ENCODE data around the gene HOATZ. TPM values are rescaled to one million over a fixed set of nuclear protein-coding genes. Genes with fewer than 3 reads are reported as not detected.

The HOATZ gene
- total and polyA plus RNA-seq, 2 donors (not counting 3 experiments of a cell fraction or from before 2014, with no cell fraction given), result not detected

DNA sequence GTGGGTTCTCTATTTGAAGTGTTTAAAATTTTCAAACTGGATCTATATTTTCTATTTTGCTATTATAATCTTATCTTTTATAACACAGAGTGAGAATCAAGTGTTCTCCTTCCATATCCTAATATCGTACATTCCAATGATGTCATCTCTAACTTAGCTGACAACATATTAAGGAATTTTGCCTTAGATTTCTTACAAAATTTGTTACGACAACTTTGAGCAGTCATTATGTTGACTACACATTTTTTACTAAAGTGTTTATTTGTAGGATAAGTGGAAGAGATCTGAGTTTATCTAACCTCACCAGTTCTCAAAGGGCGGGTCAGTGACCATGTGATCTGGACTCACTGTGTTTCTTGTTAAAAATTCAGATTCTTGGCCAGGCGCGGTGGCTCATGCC lies 15.1 kb upstream of the HOATZ start:
- Histone ChIP-seq H3K27ac (ENCODE audit: insufficient read depth, low read depth, low read length) (no peak overlapping the region), H3K79me2 (ENCODE audit: control insufficient read depth, insufficient read depth, low read length) (no peaks in the 10 kb centered on the region), H3K4me2 (ENCODE audit: insufficient read depth, low read length) (no peak overlapping the region), H2AFZ (ENCODE audit: low read depth, low read length) (no peak overlapping the region), H3K36me3 (ENCODE audit: control insufficient read depth in 2 of 2, extremely low read depth in 1 of 2, insufficient read depth in 2 of 2, low read length in 2 of 2) (no peaks in the 10 kb centered on the region), H3K9ac (replicated peaks; ENCODE audit: extremely low read depth, insufficient read depth, low read length) (no peak overlapping the region), H3K4me3 (replicated peaks in 1 of 3; ENCODE audit: insufficient read depth in 1 of 3, low read depth in 1 of 3, low read length in 3 of 3) (no peak overlapping the region), H3K4me1 (ENCODE audit: control insufficient read depth, extremely low read depth, insufficient read depth, low read length) (no peaks in the 10 kb centered on the region), H3K9me1 (replicated peaks; ENCODE audit: control insufficient read depth, extremely low read depth, insufficient read depth, low read length) (no peaks in the 10 kb centered on the region), H3K27me3 (ENCODE audit: control insufficient read depth in 2 of 2, insufficient read depth in 2 of 2, low read length in 2 of 2) (peaks cover 0 to 12% of the 10 kb centered on the region in 2 experiments), H3K9me3 (replicated peaks; ENCODE audit: control insufficient read depth, insufficient read depth, low read length) (no peaks in the 10 kb centered on the region), H4K20me1 (replicated peaks; ENCODE audit: control insufficient read depth, extremely low read depth, insufficient read depth, low read length) (no peaks in the 10 kb centered on the region)
- no peak for TF ChIP-seq GATA2 (IDR thresholded peaks at IDR 0.05; ENCODE audit: insufficient read depth, insufficient read length, low read depth, low read length)
- no peak for TF ChIP-seq POLR2A (IDR thresholded peaks at IDR 0.05; ENCODE audit: low read depth, low read length)
- TF ChIP-seq POLR2AphosphoS5 (IDR thresholded peaks at IDR 0.05; ENCODE audit: insufficient read depth, low read depth, low read length), result no peak
- TF ChIP-seq, protein P1, sequence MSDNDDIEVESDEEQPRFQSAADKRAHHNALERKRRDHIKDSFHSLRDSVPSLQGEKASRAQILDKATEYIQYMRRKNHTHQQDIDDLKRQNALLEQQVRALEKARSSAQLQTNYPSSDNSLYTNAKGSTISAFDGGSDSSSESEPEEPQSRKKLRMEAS (IDR thresholded peaks at IDR 0.05; ENCODE audit: insufficient read depth, insufficient read length), result no peak
- TF ChIP-seq, protein P2, sequence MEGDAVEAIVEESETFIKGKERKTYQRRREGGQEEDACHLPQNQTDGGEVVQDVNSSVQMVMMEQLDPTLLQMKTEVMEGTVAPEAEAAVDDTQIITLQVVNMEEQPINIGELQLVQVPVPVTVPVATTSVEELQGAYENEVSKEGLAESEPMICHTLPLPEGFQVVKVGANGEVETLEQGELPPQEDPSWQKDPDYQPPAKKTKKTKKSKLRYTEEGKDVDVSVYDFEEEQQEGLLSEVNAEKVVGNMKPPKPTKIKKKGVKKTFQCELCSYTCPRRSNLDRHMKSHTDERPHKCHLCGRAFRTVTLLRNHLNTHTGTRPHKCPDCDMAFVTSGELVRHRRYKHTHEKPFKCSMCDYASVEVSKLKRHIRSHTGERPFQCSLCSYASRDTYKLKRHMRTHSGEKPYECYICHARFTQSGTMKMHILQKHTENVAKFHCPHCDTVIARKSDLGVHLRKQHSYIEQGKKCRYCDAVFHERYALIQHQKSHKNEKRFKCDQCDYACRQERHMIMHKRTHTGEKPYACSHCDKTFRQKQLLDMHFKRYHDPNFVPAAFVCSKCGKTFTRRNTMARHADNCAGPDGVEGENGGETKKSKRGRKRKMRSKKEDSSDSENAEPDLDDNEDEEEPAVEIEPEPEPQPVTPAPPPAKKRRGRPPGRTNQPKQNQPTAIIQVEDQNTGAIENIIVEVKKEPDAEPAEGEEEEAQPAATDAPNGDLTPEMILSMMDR (IDR thresholded peaks at IDR 0.05; ENCODE audit: extremely low read depth in 1 of 2, insufficient read depth in 1 of 2, low read depth in 1 of 2, low read length in 2 of 2), result no peak
- no peak for TF ChIP-seq JUN (IDR thresholded peaks at IDR 0.05; ENCODE audit: borderline replicate concordance, insufficient read depth, insufficient read length, low read depth)
- TF ChIP-seq EZH2 (IDR thresholded peaks at IDR 0.05; ENCODE audit: borderline replicate concordance, low read depth, low read length, severe bottlenecking), result no peak
- no peak for TF ChIP-seq FOS (IDR thresholded peaks at IDR 0.05; ENCODE audit: borderline replicate concordance, insufficient read depth, low read length)
- no peak for TF ChIP-seq MYC (IDR thresholded peaks at IDR 0.05; ENCODE audit: low read depth, low read length)
- FAIRE-seq, result no peak
- DNase-seq (ENCODE audit: low read depth, low spot score), result no peak
- no TSS peak for BruUV-seq (replicated peaks)
- intact Hi-C loops (cut with micrococcal nuclease), result no loop called here
- dilution Hi-C loops (cut with MboI; ENCODE audit: extremely low pct_ligation_motif_present, low sequenced_read_pairs), result no loop called here
- POLR2A ChIA-PET, result no interaction called here
- CTCF ChIA-PET, result no interaction called here
